Stimulated activated CD4-positive, alpha-beta T cell treated with anti-CD3 and anti-CD28 coated beads, Interleukin-1b, Interleukin-23, amount 100 ng/mL, for 4 hours (primary cell): ENCODE data around the gene GRAMD1C.

Experiments used
- DNase-seq, 2 donors: peaks; one replicate each; pipeline ENCODE4 v3.0.0-alpha.2; 2020; ENCODE audit warnings: low read depth in 2 of 2

The GRAMD1C gene

DNA sequence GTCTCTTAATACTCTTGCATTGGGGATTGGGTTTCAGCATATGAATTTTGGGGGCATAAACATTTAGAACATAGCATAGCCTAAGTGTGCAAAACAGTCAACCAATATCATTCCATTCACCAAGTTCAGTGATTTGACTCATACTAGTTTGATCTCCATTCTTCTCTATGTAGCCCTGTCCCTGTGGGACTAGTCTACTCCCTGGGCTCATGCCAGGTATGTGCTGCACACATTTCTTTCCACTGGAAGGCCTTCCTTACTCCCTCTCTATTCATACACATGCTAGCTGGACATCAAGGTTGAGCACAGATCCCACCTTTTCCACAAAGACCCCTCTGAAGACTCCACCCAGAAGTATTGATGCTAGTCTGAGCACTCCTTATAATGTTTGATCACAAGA lies 114.3 kb downstream of the GRAMD1C start:
- no peak for DNase-seq

- DNase-seq: no peak
Observed at GRCh38 chr3:113953677-113954076, 115.1 kb downstream of the GRAMD1C start.

DNA sequence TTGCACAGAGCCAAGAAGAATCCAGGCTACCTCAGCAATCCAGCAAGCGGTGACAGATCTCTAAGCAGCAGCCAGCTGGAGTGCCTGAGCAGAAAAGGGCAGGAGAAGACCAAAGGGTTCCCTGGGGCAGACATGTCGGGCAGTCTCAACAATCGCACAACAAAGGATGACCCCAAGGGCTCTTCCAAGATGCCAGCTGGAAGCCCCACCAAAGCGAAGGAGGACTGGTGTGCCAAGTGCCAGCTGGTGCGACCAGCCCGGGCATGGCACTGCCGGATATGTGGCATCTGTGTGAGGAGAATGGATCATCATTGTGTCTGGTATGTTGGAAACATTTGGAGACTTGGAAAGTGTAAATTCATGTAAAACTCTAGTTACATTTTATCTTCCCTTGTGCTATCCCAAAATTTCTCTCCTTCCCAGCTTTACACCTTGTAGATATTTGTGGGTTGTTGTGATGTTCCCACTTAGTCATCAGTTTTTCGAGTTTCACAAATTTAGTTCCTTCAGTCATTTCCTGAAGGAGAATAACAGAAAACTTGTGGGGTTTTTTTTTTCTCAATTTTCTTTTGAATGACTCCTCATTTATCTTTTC lies 115.6 kb downstream of the GRAMD1C start:
- DNase-seq: no peak

GRCh38 chr3:113963879-113964278 lies 125.3 kb downstream of the GRAMD1C start:
- DNase-seq: no peak

GRCh38 chr3:113966172-113966571 lies 127.6 kb downstream of the GRAMD1C start:
- DNase-seq: no peak

DNA sequence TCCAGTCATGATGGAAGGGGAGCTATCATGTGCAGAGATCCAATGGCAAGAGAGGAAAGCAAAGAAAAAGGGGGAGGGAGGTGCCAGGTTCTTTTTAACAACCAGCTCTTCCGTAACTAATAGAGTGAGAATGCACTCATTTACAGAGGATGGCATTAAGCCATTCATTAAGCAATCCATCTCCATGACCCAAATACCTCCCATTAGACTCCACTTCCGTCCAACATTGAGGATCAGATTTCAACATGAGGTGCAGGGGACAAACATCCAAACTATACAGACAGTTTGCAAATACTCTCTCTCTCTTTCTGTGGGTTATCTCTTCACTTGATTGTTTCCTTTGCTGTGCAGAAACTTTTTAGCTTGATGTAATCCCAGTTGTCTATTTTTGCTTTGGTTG lies 130.4 kb downstream of the GRAMD1C start:
- no peak for DNase-seq

GRCh38 chr3:113977822-113978221 lies 139.2 kb downstream of the GRAMD1C start:
- DNase-seq: no peak

- no peak for DNase-seq
Observed at GRCh38 chr3:113979916-113980315, 141.3 kb downstream of the GRAMD1C start.

DNA sequence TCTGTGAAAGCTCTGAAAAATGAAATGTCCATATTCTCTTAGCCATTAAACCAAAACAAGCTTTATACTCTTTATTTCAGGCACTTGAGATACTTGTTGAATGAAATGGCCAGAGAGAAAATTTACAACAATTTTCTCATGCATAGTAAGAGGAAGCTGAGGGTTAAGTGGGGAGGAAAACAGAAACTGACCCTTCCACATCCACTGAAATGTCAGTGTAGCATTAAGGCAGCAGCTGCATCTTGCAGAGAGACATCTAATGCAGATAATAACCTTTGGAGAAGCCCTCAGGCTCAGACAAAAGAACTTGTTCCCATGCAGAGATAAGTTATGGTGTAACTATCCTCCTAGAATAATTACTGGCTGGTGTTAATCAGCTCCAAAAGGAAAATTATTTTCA lies 143.2 kb downstream of the GRAMD1C start:
- DNase-seq: no peak

- DNase-seq: no peak
Observed at GRCh38 chr3:113983544-113983943, 145.0 kb downstream of the GRAMD1C start.

- no peak for DNase-seq
Observed at GRCh38 chr3:113985541-113985940, 147.0 kb downstream of the GRAMD1C start.
